ENCODE data around the gene PIP5KL1.

DNA sequence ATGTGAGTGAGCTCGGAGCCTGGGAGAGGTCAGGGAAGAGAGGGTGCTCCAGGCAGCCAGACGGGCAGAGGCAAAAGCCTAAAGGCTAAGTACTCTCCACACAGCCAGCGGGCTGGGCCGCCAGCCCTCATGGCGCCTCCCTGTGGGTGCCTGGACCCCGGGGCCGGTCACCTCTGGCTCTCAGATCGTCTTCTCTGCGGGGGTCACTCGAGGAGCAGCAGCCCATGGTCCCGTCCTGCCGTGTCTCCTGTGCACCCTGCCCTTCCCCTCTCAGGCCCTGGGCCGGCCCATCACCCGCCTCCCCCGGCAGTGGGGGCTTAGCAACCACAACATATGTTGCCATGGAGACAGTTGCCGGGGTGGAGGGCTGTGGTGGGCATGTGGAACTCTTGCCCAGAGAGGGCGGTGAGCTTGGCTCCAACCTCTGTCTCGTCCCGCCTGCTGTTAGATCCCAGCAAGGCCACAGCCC, 57.3 kb downstream of the PIP5KL1 start:
- TF ChIP-seq POLR2A (IDR thresholded peaks at IDR 0.05) (no peak), POLR2AphosphoS5 (IDR thresholded peaks at IDR 0.05) (no peak)
- TF ChIP-seq, protein P1, sequence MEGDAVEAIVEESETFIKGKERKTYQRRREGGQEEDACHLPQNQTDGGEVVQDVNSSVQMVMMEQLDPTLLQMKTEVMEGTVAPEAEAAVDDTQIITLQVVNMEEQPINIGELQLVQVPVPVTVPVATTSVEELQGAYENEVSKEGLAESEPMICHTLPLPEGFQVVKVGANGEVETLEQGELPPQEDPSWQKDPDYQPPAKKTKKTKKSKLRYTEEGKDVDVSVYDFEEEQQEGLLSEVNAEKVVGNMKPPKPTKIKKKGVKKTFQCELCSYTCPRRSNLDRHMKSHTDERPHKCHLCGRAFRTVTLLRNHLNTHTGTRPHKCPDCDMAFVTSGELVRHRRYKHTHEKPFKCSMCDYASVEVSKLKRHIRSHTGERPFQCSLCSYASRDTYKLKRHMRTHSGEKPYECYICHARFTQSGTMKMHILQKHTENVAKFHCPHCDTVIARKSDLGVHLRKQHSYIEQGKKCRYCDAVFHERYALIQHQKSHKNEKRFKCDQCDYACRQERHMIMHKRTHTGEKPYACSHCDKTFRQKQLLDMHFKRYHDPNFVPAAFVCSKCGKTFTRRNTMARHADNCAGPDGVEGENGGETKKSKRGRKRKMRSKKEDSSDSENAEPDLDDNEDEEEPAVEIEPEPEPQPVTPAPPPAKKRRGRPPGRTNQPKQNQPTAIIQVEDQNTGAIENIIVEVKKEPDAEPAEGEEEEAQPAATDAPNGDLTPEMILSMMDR (IDR thresholded peaks at IDR 0.05), result no peak
